NT2/D1 (cell line): ENCODE results near the gene PNPLA3.

Experiments
- DNase-seq: peaks from one replicate; pipeline ENCODE4 v3.0.0-alpha.2; 2011; ENCODE audit warnings: low read depth, low spot score
- H3K27me3 ChIP-seq: 2 replicates; pipeline ENCODE4 v1.6.0; 2011; ENCODE audit warnings: mild to moderate bottlenecking; ENCODE audit not compliant: insufficient read length, insufficient read depth
- H3K36me3 ChIP-seq: 2 replicates; pipeline ENCODE4 v1.6.1; 2011; ENCODE audit warnings: mild to moderate bottlenecking, low read length, mixed read lengths; ENCODE audit not compliant: insufficient read depth, insufficient read length
- H3K4me1 ChIP-seq: 2 replicates; pipeline ENCODE4 v1.5.1; 2011; ENCODE audit not compliant: insufficient read depth, insufficient read length
- H3K4me3 ChIP-seq: 2 replicates; pipeline ENCODE4 v1.5.1; 2011; ENCODE audit warnings: low read depth; ENCODE audit not compliant: insufficient read length
- H3K9ac ChIP-seq: 2 replicates; pipeline ENCODE4 v1.6.0; 2011; ENCODE audit warnings: low read depth; ENCODE audit not compliant: insufficient read length
- H3K9me3 ChIP-seq: 2 replicates; pipeline ENCODE4 v1.5.1; 2011; ENCODE audit warnings: mild to moderate bottlenecking, low read length; ENCODE audit not compliant: insufficient read depth
- SUZ12 ChIP-seq: IDR thresholded peaks from 2 replicates; pipeline ENCODE4 v1.6.1; 2011; ENCODE audit not compliant: insufficient read length, insufficient read depth; ENCODE audit errors: extremely low read depth
- YY1 ChIP-seq: IDR thresholded peaks from 2 replicates; pipeline ENCODE4 v1.6.1; 2011; ENCODE audit not compliant: insufficient read length, insufficient read depth
- ZNF274 ChIP-seq: IDR thresholded peaks from 2 replicates; pipeline ENCODE4 v1.6.1; 2011; ENCODE audit warnings: mild to moderate bottlenecking, low read depth, low read length

PNPLA3 gene

GRCh38 chr22:43980996-43981395 lies 57.4 kb downstream of the PNPLA3 start:
- Histone ChIP-seq H3K4me3 (no peak overlapping the region), H3K36me3 (peaks cover 76% of the 10 kb centered on the region), H3K27me3 (no peaks in the 10 kb centered on the region), H3K4me1 (no peaks in the 10 kb centered on the region), H3K9me3 (no peaks in the 10 kb centered on the region), H3K9ac (no peak overlapping the region)
- DNase-seq = no peak
- no peak for TF ChIP-seq YY1
- no peak for TF ChIP-seq SUZ12
- no peak for TF ChIP-seq ZNF274

GRCh38 chr22:43983808-43984207 lies 60.2 kb downstream of the PNPLA3 start:
- Histone ChIP-seq H3K36me3 (peaks cover 71% of the 10 kb centered on the region), H3K4me3 (no peak overlapping the region), H3K27me3 (no peaks in the 10 kb centered on the region), H3K4me1 (no peaks in the 10 kb centered on the region), H3K9ac (no peak overlapping the region), H3K9me3 (no peaks in the 10 kb centered on the region)
- no peak for TF ChIP-seq YY1
- TF ChIP-seq SUZ12 = no peak
- no peak for TF ChIP-seq ZNF274
- no peak for DNase-seq

GRCh38 chr22:43985532-43985931 lies 61.9 kb downstream of the PNPLA3 start:
- DNase-seq = no peak
- no peak for TF ChIP-seq YY1
- TF ChIP-seq SUZ12 = no peak
- no peak for TF ChIP-seq ZNF274
- H3K36me3 ChIP-seq = peaks cover 69% of the 10 kb centered on the region
- H3K9me3 ChIP-seq = no peaks in the 10 kb centered on the region
- H3K27me3 ChIP-seq = no peaks in the 10 kb centered on the region
- no peaks in the 10 kb centered on the region for H3K4me1 ChIP-seq
- no peak overlapping the region for H3K4me3 ChIP-seq
- H3K9ac ChIP-seq = no peak overlapping the region

- Histone ChIP-seq H3K4me1 (no peaks in the 10 kb centered on the region), H3K36me3 (peaks cover 71% of the 10 kb centered on the region), H3K9ac (no peak overlapping the region), H3K27me3 (no peaks in the 10 kb centered on the region), H3K9me3 (no peaks in the 10 kb centered on the region), H3K4me3 (no peak overlapping the region)
- TF ChIP-seq ZNF274 (no peak), YY1 (no peak), SUZ12 (no peak)
- no peak for DNase-seq
Measured at GRCh38 chr22:43988116-43988820, 64.7 kb downstream of the PNPLA3 start.

- H3K27me3 ChIP-seq = no peaks in the 10 kb centered on the region
- no peak overlapping the region for H3K4me3 ChIP-seq
- peaks cover 71% of the 10 kb centered on the region for H3K36me3 ChIP-seq
- no peak for TF ChIP-seq YY1
- TF ChIP-seq ZNF274 = no peak
- TF ChIP-seq SUZ12 = no peak
- no peaks in the 10 kb centered on the region for H3K9me3 ChIP-seq
- no peak for DNase-seq
- H3K4me1 ChIP-seq = peaks cover under 1% of the 10 kb centered on the region
- H3K9ac ChIP-seq = no peak overlapping the region
Measured at GRCh38 chr22:43988960-43989359, 65.4 kb downstream of the PNPLA3 start.

- DNase-seq = no peak
- H3K9ac ChIP-seq = no peak overlapping the region
- H3K9me3 ChIP-seq = no peaks in the 10 kb centered on the region
- H3K27me3 ChIP-seq = no peaks in the 10 kb centered on the region
- no peak for TF ChIP-seq ZNF274
- TF ChIP-seq YY1 = no peak
- no peak for TF ChIP-seq SUZ12
- peaks cover 3% of the 10 kb centered on the region for H3K4me1 ChIP-seq
- H3K4me3 ChIP-seq = no peak overlapping the region
- peaks cover 77% of the 10 kb centered on the region for H3K36me3 ChIP-seq
Measured at GRCh38 chr22:43990044-43990443, 66.4 kb downstream of the PNPLA3 start.

- H3K36me3 ChIP-seq = peaks cover 79% of the 10 kb centered on the region
- H3K9ac ChIP-seq = no peak overlapping the region
- H3K4me1 ChIP-seq = peaks cover 5% of the 10 kb centered on the region
Measured at GRCh38 chr22:43991316-43992020, 67.9 kb downstream of the PNPLA3 start.

More at GRCh38 chr22:43991316-43992020, 67.9 kb downstream of the PNPLA3 start:
- Histone ChIP-seq H3K9me3 (no peaks in the 10 kb centered on the region), H3K27me3 (no peaks in the 10 kb centered on the region), H3K4me3 (no peak overlapping the region)
- no peak for DNase-seq
- no peak for TF ChIP-seq ZNF274
- no peak for TF ChIP-seq YY1
- no peak for TF ChIP-seq SUZ12
